Kidney (tissue), 14 donors: ENCODE results near the gene PRTG. TPM values are rescaled to one million over a fixed set of nuclear protein-coding genes. Genes with fewer than 3 reads are reported as not detected.
"Not testable (repeated sequence)": the region's sequence is repeated elsewhere in the genome, so short reads cannot be mapped to it uniquely, and the experiment has no call there.

Source experiments
- DNase-seq, 5 donors: peaks; one replicate each; pipeline ENCODE4 v3.0.0-alpha.2; 2013 to 2020
- FAIRE-seq: peaks from 2 replicates; lab custom pipeline; 2012; peaks lifted over from hg19 to GRCh38; lab: Jason Lieb, UNC
- H3K27ac ChIP-seq, 2 donors: one replicate each; pipeline ENCODE4 v1.7.0; 2013; ENCODE audit warnings: low read depth in 2 of 2, low read length in 2 of 2, inconsistent platforms in 1 of 2
- H3K27me3 ChIP-seq: one replicate; pipeline ENCODE4 v1.7.1; 2013; ENCODE audit warnings: low read length, inconsistent platforms; ENCODE audit not compliant: control insufficient read depth, insufficient read depth
- H3K36me3 ChIP-seq, 3 donors: one replicate each; pipeline versions ENCODE4 v1.7.0 to v1.7.1; 2013; ENCODE audit warnings: low read length in 3 of 3, control low read depth in 1 of 3, inconsistent platforms in 1 of 3; ENCODE audit not compliant: insufficient read depth in 3 of 3, control insufficient read depth in 2 of 3
- H3K4me1 ChIP-seq, 3 donors: one replicate each; pipeline versions ENCODE4 v1.7.0 to v1.7.1; 2013; ENCODE audit warnings: low read length in 3 of 3, inconsistent platforms in 1 of 3, low read depth in 1 of 3; ENCODE audit not compliant: control insufficient read depth in 2 of 3, insufficient read depth in 2 of 3
- H3K4me3 ChIP-seq, 3 donors: one replicate each; pipeline versions ENCODE4 v1.7.0 to v1.8.1; 2013; ENCODE audit warnings: low read length in 3 of 3, control low read depth in 1 of 3, inconsistent platforms in 1 of 3
- H3K9ac ChIP-seq, 3 donors: one replicate each; pipeline versions ENCODE4 v1.7.0 to v1.7.1; 2013; ENCODE audit warnings: low read length in 3 of 3, control low read depth in 1 of 3, inconsistent platforms in 1 of 3
- H3K9me3 ChIP-seq, 3 donors: one replicate each; pipeline versions ENCODE4 v1.7.0 to v1.7.1; 2013; ENCODE audit warnings: low read length in 3 of 3, control low read depth in 1 of 3, inconsistent platforms in 1 of 3; ENCODE audit not compliant: control insufficient read depth in 2 of 3, insufficient read depth in 1 of 3
- CTCF ChIP-seq: IDR thresholded peaks from 3 replicates; pipeline ENCODE4 v1.5.1; 2012; ENCODE audit warnings: mild to moderate bottlenecking, moderate library complexity, borderline replicate concordance; ENCODE audit not compliant: insufficient read depth; ENCODE audit errors: extremely low read depth
- intact Hi-C: fragments of 100-400 bp; cut with DNase I; formaldehyde crosslinking; loops from one replicate; pipeline ENCODE4 v1.11.1; 2022
- polyA plus RNA-seq: library from polyadenylated mRNA; stranded (reverse); fragments of 350-450 nt; fragmentation: Illumina TruSeq; extraction: RNeasy Lipid Tissue Mini Kit (QIAGEN cat#74804); gene quantifications from one replicate; pipeline ENCODE4 v1.2.3, GENCODE V29; 2014; ENCODE audit warnings: low read depth, low replicate concordance; ENCODE audit not compliant: insufficient read depth
- total RNA-seq: library from RNA; stranded (reverse); fragmentation: NEBNext Ultra II Directional; extraction: Animal tissue kit (Norgen Biotek cat#: 25700); gene quantifications from one replicate; pipeline ENCODE4 v1.2.1, GENCODE V29; 2021
- donor health status: control.
- donor health status: control.
- donor health status: control.
- donor health status: control.
- donor health status: control.
- donor health status: DM: yes; HTN: yes; CAD: no.
- donor health status: Normal renal cell carcinoma (clear cell type).

Gene PRTG
- total and polyA plus RNA-seq, 2 donors from 2014 or later: 0.84 to 6.4 TPM

GRCh38 chr15:55768670-55769185, 25.8 kb upstream of the PRTG start:
- FAIRE-seq: no peak

GRCh38 chr15:55766676-55767075, 23.7 kb upstream of the PRTG start:
- FAIRE-seq: no peak
- DNase-seq: no peak
- intact Hi-C loops: no loop called here

More at GRCh38 chr15:55768670-55769185, 25.8 kb upstream of the PRTG start:
- Histone ChIP-seq H3K27ac (no peak overlapping the region), H3K9me3 (no peaks in the 10 kb centered on the region), H3K27me3 (no peaks in the 10 kb centered on the region), H3K9ac (no peak overlapping the region), H3K4me1 (no peaks in the 10 kb centered on the region), H3K4me3 (no peak overlapping the region), H3K36me3 (no peaks in the 10 kb centered on the region)
- no peak for DNase-seq
- intact Hi-C loops: no loop called here
- TF ChIP-seq CTCF: no peak

GRCh38 chr15:55764398-55764797, 21.4 kb upstream of the PRTG start:
- H3K9ac ChIP-seq: no peak overlapping the region
- intact Hi-C loops: no loop called here
- DNase-seq (no peak), FAIRE-seq (no peak)
- no peaks in the 10 kb centered on the region for H3K4me1 ChIP-seq
- no peak for TF ChIP-seq CTCF
- H3K9me3 ChIP-seq: no peaks in the 10 kb centered on the region
- no peak overlapping the region for H3K27ac ChIP-seq
- no peak overlapping the region for H3K4me3 ChIP-seq
- H3K36me3 ChIP-seq: no peaks in the 10 kb centered on the region
- no peaks in the 10 kb centered on the region for H3K27me3 ChIP-seq

More at GRCh38 chr15:55766676-55767075, 23.7 kb upstream of the PRTG start:
- H3K36me3 ChIP-seq: no peaks in the 10 kb centered on the region
- H3K9ac ChIP-seq: no peak overlapping the region
- no peak overlapping the region for H3K4me3 ChIP-seq
- H3K4me1 ChIP-seq: no peaks in the 10 kb centered on the region
- H3K9me3 ChIP-seq: no peaks in the 10 kb centered on the region
- H3K27ac ChIP-seq: no peak overlapping the region
- H3K27me3 ChIP-seq: no peaks in the 10 kb centered on the region
- TF ChIP-seq CTCF: no peak

GRCh38 chr15:55758580-55758986, 15.6 kb upstream of the PRTG start:
- no peaks in the 10 kb centered on the region for H3K9me3 ChIP-seq
- no peak overlapping the region for H3K27ac ChIP-seq
- FAIRE-seq (no peak), DNase-seq (no peak)
- no peaks in the 10 kb centered on the region for H3K36me3 ChIP-seq
- H3K4me3 ChIP-seq: no peak overlapping the region
- no peaks in the 10 kb centered on the region for H3K4me1 ChIP-seq
- no peaks in the 10 kb centered on the region for H3K27me3 ChIP-seq
- no peak for TF ChIP-seq CTCF
- intact Hi-C loops: no loop called here
- no peak overlapping the region for H3K9ac ChIP-seq

- H3K9ac ChIP-seq, H3K27me3 ChIP-seq, DNase-seq, H3K4me1 ChIP-seq, intact Hi-C loops, FAIRE-seq, H3K36me3 ChIP-seq, H3K27ac ChIP-seq, H3K9me3 ChIP-seq, H3K4me3 ChIP-seq: not testable (repeated sequence)
Measured at GRCh38 chr15:55753433-55753832, 10.5 kb upstream of the PRTG start.
